Upper lobe of left lung (tissue), 6 donors: Measurements from ENCODE around the gene ZSCAN32. TPM values are rescaled to one million over a fixed set of nuclear protein-coding genes. Genes with fewer than 3 reads are reported as not detected.

ENCODE experiments used
- ATAC-seq, 2 donors: fragments of 200-7000 bp; cut with Tn5 transposase; one replicate each; pipeline ENCODE4 v1.9.1; 2022; ENCODE audit warnings: mild to moderate bottlenecking in 2 of 2, moderate library complexity in 2 of 2; ENCODE audit not compliant: low FRiP score in 2 of 2
- DNase-seq, 2 donors: peaks; one replicate each; pipeline ENCODE4 v3.0.0-alpha.2; 2019 to 2020
- H3K27ac ChIP-seq, 4 donors: fragments of 200-600 bp; sonication (generic); one replicate each; pipeline ENCODE4 v1.5.1; 2016 to 2019
- H3K27me3 ChIP-seq, 4 donors: fragments of 200-600 bp; sonication (generic); one replicate each; pipeline ENCODE4 v1.5.1; 2017 to 2019
- H3K36me3 ChIP-seq, 4 donors: fragments of 200-600 bp; sonication (generic); one replicate each; pipeline ENCODE4 v1.5.1; 2016 to 2019
- H3K4me1 ChIP-seq, 4 donors: fragments of 200-600 bp; sonication (generic); one replicate each; pipeline ENCODE4 v1.5.1; 2018 to 2019
- H3K4me3 ChIP-seq, 4 donors: fragments of 200-600 bp; sonication (generic); one replicate each; pipeline ENCODE4 v1.5.1; 2017 to 2019; ENCODE audit warnings: mild to moderate bottlenecking in 2 of 4, moderate library complexity in 1 of 4
- H3K9me3 ChIP-seq, 4 donors: fragments of 200-600 bp; sonication (generic); one replicate each; pipeline ENCODE4 v1.5.1; 2018 to 2019
- CTCF ChIP-seq, 6 experiments: fragments of 450-650 bp in 4 of 6; fragments of 200-600 bp in 2 of 6; sonication (generic) in 2 of 6; IDR thresholded peaks; one replicate each; pipeline ENCODE4 v1.5.1; 2016 to 2019; ENCODE audit warnings: antibody characterized with exemption in 6 of 6
- EP300 ChIP-seq, 4 donors: sonication (generic); formaldehyde crosslinking; IDR thresholded peaks; one replicate each; pipeline ENCODE4 v1.5.1; 2017; ENCODE audit warnings: antibody characterized with exemption in 4 of 4, control low read depth in 2 of 4
- POLR2A ChIP-seq, 4 donors: fragments of 450-650 bp; IDR thresholded peaks; one replicate each; pipeline ENCODE4 v1.5.1; 2016 to 2017; ENCODE audit warnings: antibody characterized with exemption in 4 of 4, mild to moderate bottlenecking in 2 of 4
- POLR2AphosphoS5 ChIP-seq, 2 donors: sonication (generic); formaldehyde crosslinking; IDR thresholded peaks; one replicate each; pipeline ENCODE4 v1.5.1; 2017; ENCODE audit warnings: antibody characterized with exemption in 2 of 2
- WGBS, 2 donors: methylation state at CpG; one replicate each; pipeline ENCODE4 v1.1.5; 2017 to 2018; 5-methylcytosine and 5-hydroxymethylcytosine counted together
- total RNA-seq, 6 donors: library from RNA; depleted of rRNA in 4 of 6; stranded (reverse); fragments of >200 nt in 4 of 6; gene quantifications; one replicate each; pipeline versions ENCODE4 v1.1.0 to v1.2.1, GENCODE V29; 2016 to 2021
- donor health status: DM: no; HTN: no; CAD: no; lungs with moderate emphysema.
- donor health status: DM: no; HTN: yes; CAD: no; lungs with severe emphysema.

The ZSCAN32 gene
- total RNA-seq, 6 donors from 2014 or later: 7.5 to 25.0 (median 14.0) TPM

- ATAC-seq: no peak
These were observed 17.8 kb downstream of the ZSCAN32 start for GRCh38 chr16:3383045-3383448.

GRCh38 chr16:3377917-3378316 is 22.9 kb downstream of the ZSCAN32 start:
- Histone ChIP-seq H3K4me1 (no peaks in the 10 kb centered on the region), H3K36me3 (peaks cover 5 to 13% (median 9%) of the 10 kb centered on the region in 4 donors), H3K9me3 (peaks cover 47 to 95% (median 84%) of the 10 kb centered on the region in 4 donors), H3K27me3 (no peaks in the 10 kb centered on the region), H3K27ac (no peak overlapping the region), H3K4me3 (no peak overlapping the region)
- DNase-seq: no peak
- ATAC-seq: no peak
- TF ChIP-seq POLR2A (IDR thresholded peaks at IDR 0.05): no peak
- no peak for TF ChIP-seq POLR2AphosphoS5 (IDR thresholded peaks at IDR 0.05)

More at GRCh38 chr16:3383045-3383448, 17.8 kb downstream of the ZSCAN32 start:
- 96 to 98% methylated on average over 10 of the region's 10 CpGs for WGBS, 2 donors
- Histone ChIP-seq H3K9me3 (peaks cover 73 to 93% (median 89%) of the 10 kb centered on the region in 4 donors), H3K36me3 (peaks cover 23 to 51% (median 43%) of the 10 kb centered on the region in 4 donors), H3K27ac (no peak overlapping the region), H3K4me1 (no peaks in the 10 kb centered on the region), H3K4me3 (no peak overlapping the region), H3K27me3 (no peaks in the 10 kb centered on the region)
- TF ChIP-seq POLR2AphosphoS5 (IDR thresholded peaks at IDR 0.05) (no peak), CTCF (IDR thresholded peaks at IDR 0.05) (no peak), POLR2A (IDR thresholded peaks at IDR 0.05) (no peak), EP300 (IDR thresholded peaks at IDR 0.05) (no peak)
- DNase-seq: no peak

- H3K4me1 ChIP-seq: no peaks in the 10 kb centered on the region
- H3K4me3 ChIP-seq: no peak overlapping the region
- no peaks in the 10 kb centered on the region for H3K27me3 ChIP-seq
- DNase-seq: no peak
- TF ChIP-seq POLR2AphosphoS5 (IDR thresholded peaks at IDR 0.05): no peak
- TF ChIP-seq POLR2A (IDR thresholded peaks at IDR 0.05): no peak
- TF ChIP-seq CTCF (IDR thresholded peaks at IDR 0.05): no peak
- TF ChIP-seq EP300 (IDR thresholded peaks at IDR 0.05): no peak
- no peaks in the 10 kb centered on the region for H3K36me3 ChIP-seq
- ATAC-seq: no peak
- 90 to 96% methylated on average over 5 of the region's 5 CpGs for WGBS, 2 donors
- H3K9me3 ChIP-seq: peaks cover 25 to 72% (median 64%) of the 10 kb centered on the region in 4 donors
- H3K27ac ChIP-seq: no peak overlapping the region
These were observed 25.1 kb downstream of the ZSCAN32 start for GRCh38 chr16:3375680-3376079.

GRCh38 chr16:3369073-3369472 is 31.7 kb downstream of the ZSCAN32 start:
- WGBS, 2 donors: 90 to 95% methylated on average over 11 of the region's 11 CpGs
- no peak for TF ChIP-seq POLR2A (IDR thresholded peaks at IDR 0.05)
- TF ChIP-seq POLR2AphosphoS5 (IDR thresholded peaks at IDR 0.05): no peak
- TF ChIP-seq CTCF (IDR thresholded peaks at IDR 0.05): no peak
- TF ChIP-seq EP300 (IDR thresholded peaks at IDR 0.05): no peak
- H3K9me3 ChIP-seq: peaks cover 8 to 31% (median 24%) of the 10 kb centered on the region in 4 donors
- H3K36me3 ChIP-seq: no peaks in the 10 kb centered on the region
- no peak overlapping the region for H3K4me3 ChIP-seq
- H3K27ac ChIP-seq: no peak overlapping the region
- ATAC-seq (no peak), DNase-seq (no peak)
- H3K27me3 ChIP-seq: no peaks in the 10 kb centered on the region
- peaks cover 0 to 9% (median 0%) of the 10 kb centered on the region in 4 donors for H3K4me1 ChIP-seq

GRCh38 chr16:3364774-3365427 is 35.9 kb downstream of the ZSCAN32 start:
- DNase-seq: peak; percentile 75 to 91
- peak overlapping the region in 3 of 4 donors; percentile 40 to 57 (median 42) for H3K4me3 ChIP-seq
- 23 to 26% methylated on average over 16 to 39 of the region's 42 CpGs for WGBS, 2 donors
- H3K4me1 ChIP-seq: peaks cover 0 to 9% (median 0%) of the 10 kb centered on the region in 4 donors
- no peaks in the 10 kb centered on the region for H3K27me3 ChIP-seq
- H3K36me3 ChIP-seq: no peaks in the 10 kb centered on the region
- H3K27ac ChIP-seq: peak overlapping the region; percentile 70 to 80 (median 75)
- peak; percentile 83 to 91 for ATAC-seq
- no peak for TF ChIP-seq EP300 (IDR thresholded peaks at IDR 0.05)
- TF ChIP-seq POLR2A (IDR thresholded peaks at IDR 0.05): peak in 1 of 4 donors; percentile 37
- TF ChIP-seq CTCF (IDR thresholded peaks at IDR 0.05): no peak
- peak; percentile 20 to 70 for TF ChIP-seq POLR2AphosphoS5 (IDR thresholded peaks at IDR 0.05)
- H3K9me3 ChIP-seq: peaks cover 8 to 28% (median 18%) of the 10 kb centered on the region in 4 donors
